Measurements from ENCODE around the gene SURF1.
"Not testable (repeated sequence)": the region's sequence is repeated elsewhere in the genome, so short reads cannot be mapped to it uniquely, and the experiment has no call there.

The SURF1 gene

GRCh38 chr9:133317551-133317950 lies 38.7 kb downstream of the SURF1 start:
- DNase-seq = not testable (repeated sequence)

GRCh38 chr9:133315997-133316396 lies 40.3 kb downstream of the SURF1 start:
- no peak for DNase-seq

GRCh38 chr9:133309608-133310007 lies 46.7 kb downstream of the SURF1 start:
- DNase-seq = no peak

- DNase-seq = no peak
Observed at GRCh38 chr9:133307301-133307700, 49.0 kb downstream of the SURF1 start.

- DNase-seq = no peak
Observed at GRCh38 chr9:133306242-133307204, 49.8 kb downstream of the SURF1 start.

- DNase-seq = no peak
Observed at GRCh38 chr9:133305731-133306130, 50.6 kb downstream of the SURF1 start.

GRCh38 chr9:133304477-133305377 lies 51.6 kb downstream of the SURF1 start:
- DNase-seq = no peak

GRCh38 chr9:133304158-133304470 lies 52.2 kb downstream of the SURF1 start:
- DNase-seq = no peak

- no peak for DNase-seq
Observed at GRCh38 chr9:133303266-133304157, 52.8 kb downstream of the SURF1 start.
